Endodermal cell (in vitro differentiated cells): Measurements from ENCODE around the gene SEC14L2. TPM values are rescaled to one million over a fixed set of nuclear protein-coding genes. Genes with fewer than 3 reads are reported as not detected.

Experiments
- DNase-seq: peaks from one replicate; pipeline ENCODE4 v3.0.0-alpha.2; 2017
- H3K27ac ChIP-seq: 2 replicates; pipeline ENCODE4 v1.5.1; 2013; ENCODE audit warnings: mild to moderate bottlenecking, low read depth, low read length, moderate library complexity
- H3K27me3 ChIP-seq: 2 replicates; pipeline ENCODE4 v1.6.1; 2013; ENCODE audit warnings: mild to moderate bottlenecking, low read length, moderate library complexity; ENCODE audit not compliant: insufficient read depth, control insufficient read depth, poor library complexity, severe bottlenecking
- H3K36me3 ChIP-seq: 2 replicates; pipeline ENCODE4 v1.7.0; 2013; ENCODE audit warnings: mild to moderate bottlenecking, low read length, moderate library complexity; ENCODE audit not compliant: control insufficient read depth, insufficient read depth
- H3K4me1 ChIP-seq: one replicate; pipeline ENCODE4 v1.7.0; 2013; ENCODE audit warnings: low read length; ENCODE audit not compliant: control insufficient read depth, insufficient read depth
- H3K4me3 ChIP-seq: 2 replicates; pipeline ENCODE4 v1.5.1; 2013; ENCODE audit warnings: mild to moderate bottlenecking, low read length, moderate library complexity
- H3K9ac ChIP-seq: 2 replicates; pipeline ENCODE4 v1.6.1; 2013; ENCODE audit warnings: mild to moderate bottlenecking, low read length, moderate library complexity; ENCODE audit not compliant: poor library complexity, severe bottlenecking; ENCODE audit errors: extremely low read depth
- H3K9me3 ChIP-seq: 2 replicates; pipeline ENCODE4 v1.6.1; 2013; ENCODE audit warnings: mild to moderate bottlenecking, low read length, moderate library complexity; ENCODE audit not compliant: control insufficient read depth
- H3K27ac Mint-ChIP-seq: 2 replicates; pipeline ENCODE4 v1.8.0; 2020; ENCODE audit warnings: mixed read lengths
- H3K27me3 Mint-ChIP-seq: 2 replicates; pipeline ENCODE4 v1.8.0; 2021; ENCODE audit warnings: mild to moderate bottlenecking, mixed read lengths; ENCODE audit not compliant: insufficient read depth
- H3K36me3 Mint-ChIP-seq: 2 replicates; pipeline ENCODE4 v1.8.0; 2020; ENCODE audit warnings: low read depth, mixed read lengths
- H3K4me1 Mint-ChIP-seq: 2 replicates; pipeline ENCODE4 v1.8.0; 2020; ENCODE audit warnings: mixed read lengths
- H3K4me3 Mint-ChIP-seq: 2 replicates; pipeline ENCODE4 v1.8.0; 2020; ENCODE audit warnings: mild to moderate bottlenecking, moderate library complexity, mixed read lengths
- H3K9me3 Mint-ChIP-seq: 2 replicates; pipeline ENCODE4 v1.8.0; 2020; ENCODE audit warnings: mild to moderate bottlenecking, mixed read lengths
- CTCF ChIP-seq: fragments of 200-600 bp; sonication (generic); conservative IDR thresholded peaks from 2 replicates; pipeline ENCODE4 v1.5.0; 2021; ENCODE audit warnings: antibody characterized with exemption, mild to moderate bottlenecking
- WGBS, 2 experiments: methylation state at CpG; one replicate each; pipeline versions ENCODE4 v1.1.5 to v1.1.7; 2013; ENCODE audit warnings: missing lambda C conversion rate in 2 of 2, mixed read lengths in 1 of 2; ENCODE audit not compliant: insufficient coverage in 1 of 2, insufficient read length in 1 of 2; 5-methylcytosine and 5-hydroxymethylcytosine counted together
- total RNA-seq, 2 donors: library from RNA; stranded (reverse); fragmentation: NEBNext Ultra II Directional in 1 of 2; extraction: Animal tissue kit (Norgen Biotek cat#: 25700) in 1 of 2; gene quantifications; 2 replicates in 1 of 2; 3 replicates in 1 of 2; pipeline ENCODE4 v1.2.1, GENCODE V29; 2021

SEC14L2 gene
- total RNA-seq, 2 donors from 2014 or later, result 13.9 to 19.1 TPM

DNA sequence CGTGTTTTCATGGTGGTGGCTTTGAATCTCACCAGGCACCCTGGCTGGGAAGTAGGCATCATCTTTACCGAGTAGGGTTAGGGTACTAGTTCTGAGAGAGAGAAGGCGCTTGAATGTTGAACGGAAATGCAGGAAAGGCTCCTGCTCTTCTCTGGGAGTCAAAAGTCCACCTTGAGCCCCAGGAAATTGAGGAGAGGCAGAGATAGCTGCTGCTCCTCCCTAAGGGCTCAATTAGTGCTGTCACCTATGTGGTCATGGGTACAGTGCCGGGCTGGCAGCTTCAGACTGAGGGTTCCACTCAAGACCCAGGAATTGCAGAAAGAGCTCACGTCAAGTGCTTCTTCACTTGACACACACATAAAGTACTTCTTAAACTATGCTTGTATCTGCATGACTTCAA, 38.3 kb upstream of the SEC14L2 start:
- Histone ChIP-seq H3K27ac (no peak overlapping the region), H3K9me3 (no peaks in the 10 kb centered on the region), H3K27me3 (no peaks in the 10 kb centered on the region), H3K4me3 (no peak overlapping the region), H3K9ac (no peak overlapping the region), H3K36me3 (peaks cover 8% of the 10 kb centered on the region), H3K4me1 (peaks cover 5% of the 10 kb centered on the region)
- no peak for DNase-seq
- Mint-ChIP-seq H3K27ac (no peak overlapping the region), H3K36me3 (peaks cover 5% of the 10 kb centered on the region), H3K4me3 (no peak overlapping the region), H3K9me3 (no peaks in the 10 kb centered on the region), H3K27me3 (peaks cover 2% of the 10 kb centered on the region), H3K4me1 (peaks cover 36% of the 10 kb centered on the region)
- 91 to 93% methylated on average over 4 to 6 of the region's 6 CpGs for whole genome bisulfite sequencing, 2 experiments
- no peak for TF ChIP-seq CTCF

GRCh38 chr22:30361916-30362650, 34.7 kb upstream of the SEC14L2 start:
- Histone ChIP-seq H3K27ac (no peak overlapping the region), H3K9me3 (no peaks in the 10 kb centered on the region), H3K27me3 (no peaks in the 10 kb centered on the region), H3K9ac (no peak overlapping the region), H3K4me1 (peaks cover 5% of the 10 kb centered on the region), H3K4me3 (no peak overlapping the region), H3K36me3 (peaks cover 8% of the 10 kb centered on the region)
- no peak overlapping the region for H3K4me3 Mint-ChIP-seq
- WGBS, 2 experiments, result 83% methylated on average over 6 to 10 of the region's 10 CpGs
- no peaks in the 10 kb centered on the region for H3K9me3 Mint-ChIP-seq
- peak overlapping the region; percentile 17 for H3K27ac Mint-ChIP-seq
- no peak for DNase-seq
- H3K4me1 Mint-ChIP-seq, result peaks cover 18% of the 10 kb centered on the region
- peaks cover under 1% of the 10 kb centered on the region for H3K27me3 Mint-ChIP-seq
- H3K36me3 Mint-ChIP-seq, result peaks cover 10% of the 10 kb centered on the region
- TF ChIP-seq CTCF, result no peak

GRCh38 chr22:30362651-30363281, 34.1 kb upstream of the SEC14L2 start:
- DNase-seq, result peak; percentile 88
- peak overlapping the region; percentile 5 for H3K27ac Mint-ChIP-seq

More at GRCh38 chr22:30362651-30363281, 34.1 kb upstream of the SEC14L2 start:
- Histone ChIP-seq H3K9me3 (no peaks in the 10 kb centered on the region), H3K9ac (no peak overlapping the region), H3K4me3 (no peak overlapping the region), H3K4me1 (peaks cover 5% of the 10 kb centered on the region), H3K27ac (no peak overlapping the region), H3K27me3 (no peaks in the 10 kb centered on the region), H3K36me3 (peaks cover 8% of the 10 kb centered on the region)
- H3K27me3 Mint-ChIP-seq, result no peaks in the 10 kb centered on the region
- H3K36me3 Mint-ChIP-seq, result peaks cover 10% of the 10 kb centered on the region
- peaks cover 18% of the 10 kb centered on the region for H3K4me1 Mint-ChIP-seq
- H3K4me3 Mint-ChIP-seq, result no peak overlapping the region
- 66% methylated on average over 3 to 7 of the region's 7 CpGs for WGBS, 2 experiments
- TF ChIP-seq CTCF, result peak; percentile 18
- H3K9me3 Mint-ChIP-seq, result no peaks in the 10 kb centered on the region
